GM11168 (cell line): ENCODE measurements around the gene ADGRV1.
"Not testable (repeated sequence)": the region's sequence is repeated elsewhere in the genome, so short reads cannot be mapped to it uniquely, and the experiment has no call there.

Source experiments
- in situ Hi-C: fragments of 300-500 bp; cut with MboI; formaldehyde crosslinking; loops from one replicate; pipeline ENCODE4 v1.12.0; 2022; ENCODE audit warnings: low sequenced_read_pairs; ENCODE audit not compliant: unreplicated experiment

The ADGRV1 gene

DNA sequence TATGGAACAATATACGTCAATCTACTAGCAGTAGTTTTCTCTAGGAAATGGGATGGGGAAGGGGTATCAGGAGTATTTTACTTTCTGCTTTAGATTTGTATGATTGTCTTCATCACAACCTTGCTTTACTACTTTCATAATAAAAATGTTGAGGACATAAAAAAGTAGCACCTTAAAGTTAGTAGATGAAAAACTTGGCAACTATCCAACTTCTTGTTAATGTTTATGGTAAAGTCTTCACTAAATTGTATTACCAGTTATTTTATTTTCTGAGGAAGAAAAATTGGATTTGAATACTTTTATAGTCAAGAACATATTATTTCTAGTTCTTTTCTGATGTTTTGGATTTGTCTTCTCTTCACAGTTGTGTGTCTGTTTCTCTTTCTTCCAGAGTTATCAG, 452.4 kb downstream of the ADGRV1 start:
- in situ Hi-C loops = no loop called here

DNA sequence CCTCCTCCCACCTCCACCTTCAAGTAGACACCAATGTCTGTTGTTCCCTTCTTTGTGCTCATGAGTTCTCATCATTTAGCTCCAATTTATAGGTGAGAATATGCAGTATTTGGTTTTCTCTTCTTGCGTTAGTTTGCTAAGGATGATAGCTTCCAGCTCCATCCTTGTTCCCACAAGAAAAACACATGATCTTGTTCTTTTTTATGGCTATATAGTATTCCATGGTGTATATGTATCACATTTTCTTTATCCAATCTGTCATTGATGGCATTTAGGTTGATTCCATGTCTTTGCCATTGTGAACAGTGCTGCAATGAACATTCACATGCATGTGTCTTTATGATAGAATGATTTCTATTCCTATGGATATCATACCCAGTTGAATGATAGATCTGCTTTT, 454.3 kb downstream of the ADGRV1 start:
- in situ Hi-C loops = not testable (repeated sequence)

DNA sequence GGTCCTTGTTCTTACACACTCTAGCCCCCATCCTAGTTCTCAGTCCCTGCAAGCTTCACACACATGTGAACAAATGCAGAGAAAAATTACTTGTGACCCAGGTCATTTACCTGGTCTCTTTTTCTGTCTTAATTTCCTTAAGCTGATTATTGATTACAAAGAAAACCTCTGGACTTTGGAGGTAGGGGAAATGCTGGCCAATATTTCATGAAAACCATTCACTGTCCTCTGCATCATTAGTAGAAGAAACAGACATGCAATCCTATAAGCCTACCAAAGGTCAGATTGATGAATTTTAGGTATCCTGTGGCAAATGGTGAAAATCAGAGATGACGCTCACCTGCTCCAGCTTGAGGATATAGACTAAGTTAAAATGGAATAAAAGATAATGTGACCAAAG, 457.7 kb downstream of the ADGRV1 start:
- in situ Hi-C loops = no loop called here

DNA sequence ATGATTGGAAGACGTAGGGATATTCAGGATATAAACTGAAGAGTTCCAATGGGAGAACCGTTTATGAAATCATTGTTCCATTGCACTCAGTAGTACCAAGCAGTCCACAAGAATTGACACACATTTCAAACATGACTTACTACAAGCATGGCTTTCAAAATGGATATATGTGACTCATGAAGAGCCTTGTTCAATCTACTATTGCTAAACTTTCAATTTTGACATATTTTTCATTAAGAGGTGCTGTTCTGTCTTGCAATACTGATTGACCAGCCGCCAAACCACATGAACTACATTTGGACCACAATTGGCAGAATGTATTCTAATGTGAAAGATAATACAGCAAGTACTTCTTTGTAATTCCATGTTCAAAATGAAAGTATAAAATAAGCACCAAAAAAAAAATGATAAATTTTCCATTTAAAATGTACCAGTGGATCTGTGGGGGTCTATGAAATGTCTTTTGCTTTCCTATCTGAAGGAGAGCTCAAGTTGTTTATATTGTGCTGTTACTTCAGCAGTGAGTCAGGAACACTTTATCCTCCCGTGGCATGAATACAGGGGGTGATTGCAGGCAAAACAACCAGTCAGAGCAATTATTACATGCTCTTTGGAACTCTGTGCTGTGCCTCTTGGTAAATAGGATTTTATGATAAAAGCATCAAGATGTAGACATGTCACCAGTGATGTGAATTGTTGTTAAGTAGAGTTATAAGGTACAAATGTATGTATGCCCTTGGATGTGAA, 458.5 kb downstream of the ADGRV1 start:
- in situ Hi-C loops = no loop called here

DNA sequence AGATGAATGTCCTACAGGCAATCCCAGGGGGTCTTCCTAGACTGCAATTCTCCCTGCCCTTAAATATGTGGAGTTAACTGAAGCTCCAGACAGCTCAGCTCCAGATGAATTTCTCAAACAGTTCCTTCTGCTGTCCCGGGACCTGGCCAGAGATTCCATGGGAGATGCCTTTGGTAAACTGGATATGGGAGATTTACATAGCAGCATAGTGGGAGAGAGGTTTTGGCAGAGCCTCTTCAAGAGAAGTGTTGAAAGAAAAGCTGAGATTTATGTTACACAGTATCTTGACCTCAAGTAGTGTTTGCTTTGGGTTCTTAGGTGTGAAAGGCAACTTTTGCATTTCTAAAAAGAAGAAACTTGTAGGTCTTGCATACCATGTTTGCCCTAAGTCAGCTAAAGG, 459.6 kb downstream of the ADGRV1 start:
- in situ Hi-C loops = no loop called here

DNA sequence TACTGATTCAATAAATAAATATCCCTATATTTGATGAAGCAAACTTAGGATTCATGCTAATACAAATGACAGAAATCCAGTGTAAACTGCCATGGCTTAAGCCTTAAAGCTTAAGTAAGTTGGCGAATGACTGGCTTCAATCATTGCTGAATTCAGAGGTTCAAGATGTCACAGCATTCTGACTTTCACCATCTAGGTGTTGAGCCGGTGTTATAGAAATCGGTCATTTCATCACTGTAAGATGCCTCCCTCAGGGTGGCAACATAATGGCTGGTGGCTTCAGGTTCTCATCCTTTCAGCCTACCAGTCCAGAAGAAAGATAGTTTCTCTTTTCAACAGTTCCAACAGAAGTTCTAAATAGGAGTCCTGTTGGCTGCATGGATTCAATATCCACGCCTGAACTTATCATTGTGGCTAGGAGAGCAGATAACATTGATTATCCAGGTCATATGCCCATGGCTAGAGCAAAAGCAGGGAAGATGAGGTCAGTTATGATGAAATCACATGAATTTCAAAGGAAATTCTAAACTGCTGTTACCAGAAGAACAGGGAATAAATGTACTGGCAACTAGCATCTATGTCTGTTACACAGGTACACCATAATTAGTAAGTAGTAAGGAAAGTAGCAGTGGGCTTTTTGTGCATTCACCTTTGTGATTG, 460.2 kb downstream of the ADGRV1 start:
- in situ Hi-C loops = no loop called here

DNA sequence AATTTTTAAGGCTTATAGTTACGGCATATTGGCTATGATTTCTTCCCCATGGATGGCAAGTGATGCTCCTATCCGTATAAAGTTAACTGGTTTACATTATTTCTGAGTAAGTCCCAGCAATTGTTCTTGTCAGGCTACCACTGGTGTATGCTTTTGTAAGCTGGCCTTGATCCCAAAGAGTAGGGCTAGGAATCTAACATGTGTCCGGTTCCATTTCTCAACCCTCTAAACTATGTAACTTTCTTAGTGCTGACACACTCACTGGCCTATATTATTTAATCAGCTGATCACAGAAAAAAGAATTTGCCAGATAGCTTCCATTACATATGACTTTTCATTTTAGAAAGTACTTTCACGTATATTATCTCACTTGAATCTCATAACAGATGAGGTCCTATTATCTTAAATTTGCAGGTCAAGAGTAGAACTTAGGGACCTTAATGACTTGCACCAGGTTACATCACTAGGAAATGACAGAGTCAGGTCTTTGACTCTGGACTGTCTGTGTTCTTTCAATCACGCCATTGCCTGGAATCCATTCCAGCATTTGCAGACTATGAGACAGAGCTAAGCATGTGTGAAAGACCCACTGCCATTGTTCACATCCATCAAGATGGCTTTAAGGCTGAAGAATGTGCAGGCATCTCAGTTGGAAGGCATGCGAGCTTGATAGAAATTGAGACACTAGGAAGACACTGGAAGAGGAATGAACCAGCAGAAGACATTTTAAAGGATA, 461.6 kb downstream of the ADGRV1 start:
- in situ Hi-C loops = no loop called here

DNA sequence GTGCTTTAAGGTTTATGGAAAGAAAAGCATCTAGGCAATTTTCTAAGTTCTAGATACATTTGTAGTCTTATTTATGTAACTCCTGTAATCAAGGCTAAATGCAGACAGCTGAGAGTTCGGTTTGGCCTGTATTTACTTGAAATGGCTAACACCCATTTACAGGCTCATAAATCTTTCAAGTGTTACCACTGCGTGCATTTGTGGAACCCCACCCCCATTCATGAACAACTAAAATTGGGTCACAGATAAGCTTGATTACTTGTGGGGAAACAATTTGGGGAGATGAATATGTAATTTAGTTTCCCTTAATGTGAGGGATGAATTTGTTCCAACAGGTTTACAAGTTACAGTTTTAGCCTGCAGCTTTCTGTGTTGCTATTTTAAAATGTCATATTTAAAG, 463.9 kb downstream of the ADGRV1 start:
- in situ Hi-C loops = no loop called here

DNA sequence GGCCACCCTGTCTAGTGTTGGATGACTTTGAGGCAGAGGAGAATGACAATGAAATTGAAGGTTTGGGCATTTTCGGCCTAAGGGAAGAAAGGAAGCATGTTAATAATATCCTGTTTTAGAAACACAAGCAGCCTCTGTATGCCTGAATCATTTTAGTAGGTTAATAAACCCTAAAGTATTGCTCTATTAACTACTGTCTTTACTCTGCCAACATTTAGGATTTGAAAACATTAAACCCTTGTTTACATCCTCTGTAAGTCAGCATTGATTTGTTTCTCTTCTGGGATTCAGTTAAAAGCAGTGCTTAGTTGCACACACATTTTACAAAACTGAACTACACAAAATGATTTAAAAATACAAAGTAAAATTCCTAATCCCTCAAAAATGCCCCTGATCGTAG, 465.6 kb downstream of the ADGRV1 start:
- in situ Hi-C loops = no loop called here

DNA sequence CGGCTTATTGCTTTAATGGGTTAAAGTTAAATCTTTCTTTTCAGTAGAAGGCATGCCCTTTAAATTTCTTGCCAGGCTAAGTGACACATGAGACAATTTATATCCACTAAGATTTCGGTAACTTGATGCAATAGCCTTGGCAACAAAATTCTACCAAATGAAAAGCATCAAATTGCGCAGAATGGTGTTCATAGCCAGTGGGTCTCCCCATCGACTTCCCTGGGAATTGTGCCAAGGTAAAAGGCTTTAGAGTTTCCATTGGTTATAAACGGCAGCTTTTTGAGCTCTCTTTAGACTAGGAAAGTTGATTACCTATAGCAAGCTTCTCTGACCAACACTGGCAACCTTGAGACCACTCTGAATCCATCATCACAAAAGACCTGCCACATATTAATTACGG, 466.1 kb downstream of the ADGRV1 start:
- in situ Hi-C loops = no loop called here

DNA sequence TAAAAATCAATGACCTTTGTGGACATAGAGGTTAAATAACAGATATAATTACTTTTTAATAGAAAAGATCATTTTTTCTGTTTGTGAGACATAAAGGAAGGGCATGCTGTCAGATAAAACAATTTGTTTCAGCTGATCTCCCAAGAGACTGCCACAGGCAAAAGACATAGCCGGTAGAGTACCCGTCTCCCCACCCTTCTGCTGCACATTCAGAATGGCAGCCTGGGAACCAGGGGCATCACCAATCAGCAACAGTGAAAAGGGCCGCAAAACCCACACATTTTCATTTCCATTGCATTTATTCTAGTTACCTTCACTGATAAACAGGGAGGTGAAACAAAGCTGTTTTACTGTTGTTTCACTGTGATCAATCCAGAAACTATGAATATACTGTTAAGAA, 466.9 kb downstream of the ADGRV1 start:
- in situ Hi-C loops = no loop called here

DNA sequence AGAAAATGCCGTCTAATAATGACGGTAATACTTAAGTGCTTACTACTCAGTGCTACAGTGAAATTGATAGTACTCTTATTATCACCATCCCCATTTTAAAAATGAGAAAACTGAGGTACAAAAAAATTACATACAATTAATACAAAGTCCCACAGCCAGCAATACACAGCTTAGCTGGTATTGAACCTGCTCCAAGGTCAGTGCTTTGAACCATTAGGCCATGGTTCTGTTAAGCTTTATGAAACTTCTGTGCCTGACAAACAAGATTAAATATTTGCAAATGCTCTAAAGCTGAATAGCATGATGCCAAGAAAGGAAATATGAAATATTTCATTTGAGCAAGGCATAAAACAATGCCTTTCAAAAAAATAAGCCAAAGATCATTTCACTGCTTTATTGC, 467.4 kb downstream of the ADGRV1 start:
- in situ Hi-C loops = no loop called here

DNA sequence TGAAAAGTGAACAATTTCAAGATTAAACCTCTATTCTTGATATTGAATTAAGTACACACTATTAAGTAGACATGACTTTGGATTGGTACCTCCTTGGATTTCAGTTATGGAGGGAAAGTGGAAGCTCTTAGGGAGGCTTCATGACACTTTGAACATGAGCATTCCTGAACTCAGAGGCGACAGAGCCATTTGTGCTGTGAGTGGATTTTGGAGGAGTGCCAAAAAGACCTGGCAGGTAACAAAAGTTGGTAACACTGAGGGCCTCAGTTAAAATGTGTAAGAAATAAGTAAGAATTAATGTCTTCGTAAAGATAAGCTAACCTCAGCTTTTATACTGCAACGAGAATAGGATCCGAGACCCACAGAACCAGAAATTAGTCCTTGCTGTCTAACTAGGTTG, 467.9 kb downstream of the ADGRV1 start:
- in situ Hi-C loops = no loop called here

DNA sequence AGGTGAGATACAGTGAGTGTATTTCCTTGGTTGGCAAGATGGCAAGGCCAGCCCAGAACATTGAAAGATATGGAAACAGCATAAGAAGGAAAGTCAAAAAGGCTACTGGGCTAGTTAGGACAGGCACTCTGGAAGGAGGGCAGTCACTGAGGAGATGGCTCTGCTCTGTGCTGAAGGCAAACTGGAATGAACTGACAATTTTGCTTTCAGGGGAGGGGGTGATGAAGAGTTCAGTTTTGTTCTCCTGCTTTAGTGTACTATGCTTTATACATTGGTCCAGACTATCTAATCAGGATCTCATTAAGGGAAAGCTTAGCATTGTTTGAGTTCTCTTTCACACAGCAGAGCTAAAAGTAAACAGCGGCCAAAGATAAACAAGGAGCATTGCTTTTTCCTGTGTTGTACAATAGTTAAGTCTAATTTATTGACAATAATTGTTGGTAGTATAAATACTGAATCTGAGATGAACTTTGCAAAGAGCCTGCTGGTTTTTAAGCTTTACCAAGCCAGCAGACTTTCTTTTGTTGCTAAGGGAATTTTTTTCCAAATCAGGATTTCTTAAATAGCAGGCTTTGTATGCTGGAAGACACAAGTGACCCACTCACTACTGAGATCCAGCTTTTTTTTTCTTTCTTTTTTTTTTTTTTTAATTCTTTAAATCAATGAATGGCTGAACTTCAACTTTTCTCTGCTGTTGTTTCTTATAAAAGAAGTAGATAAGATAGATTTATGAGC, 469.0 kb downstream of the ADGRV1 start:
- in situ Hi-C loops = no loop called here

DNA sequence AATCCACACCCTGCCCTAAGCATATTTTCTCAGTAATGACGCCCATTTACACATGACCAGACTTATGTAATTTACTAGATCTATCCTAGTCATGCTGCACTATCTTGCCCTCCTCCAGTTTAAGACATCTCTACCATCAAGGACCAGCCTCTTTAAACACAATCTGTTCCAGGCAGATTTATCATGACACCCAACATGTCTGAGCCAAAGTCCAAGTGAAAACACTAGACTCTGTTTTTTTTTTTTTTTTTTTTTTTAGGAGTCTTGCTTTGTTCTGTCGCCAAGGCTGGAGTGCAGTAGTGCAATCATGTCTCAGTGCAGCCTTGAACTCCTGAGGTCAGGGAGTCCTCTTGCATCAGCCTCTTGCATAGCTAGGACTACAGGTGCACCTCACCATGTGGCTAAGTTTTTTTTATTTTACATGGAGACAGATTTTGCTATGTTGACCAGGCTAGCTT, 469.9 kb downstream of the ADGRV1 start:
- in situ Hi-C loops = no loop called here

DNA sequence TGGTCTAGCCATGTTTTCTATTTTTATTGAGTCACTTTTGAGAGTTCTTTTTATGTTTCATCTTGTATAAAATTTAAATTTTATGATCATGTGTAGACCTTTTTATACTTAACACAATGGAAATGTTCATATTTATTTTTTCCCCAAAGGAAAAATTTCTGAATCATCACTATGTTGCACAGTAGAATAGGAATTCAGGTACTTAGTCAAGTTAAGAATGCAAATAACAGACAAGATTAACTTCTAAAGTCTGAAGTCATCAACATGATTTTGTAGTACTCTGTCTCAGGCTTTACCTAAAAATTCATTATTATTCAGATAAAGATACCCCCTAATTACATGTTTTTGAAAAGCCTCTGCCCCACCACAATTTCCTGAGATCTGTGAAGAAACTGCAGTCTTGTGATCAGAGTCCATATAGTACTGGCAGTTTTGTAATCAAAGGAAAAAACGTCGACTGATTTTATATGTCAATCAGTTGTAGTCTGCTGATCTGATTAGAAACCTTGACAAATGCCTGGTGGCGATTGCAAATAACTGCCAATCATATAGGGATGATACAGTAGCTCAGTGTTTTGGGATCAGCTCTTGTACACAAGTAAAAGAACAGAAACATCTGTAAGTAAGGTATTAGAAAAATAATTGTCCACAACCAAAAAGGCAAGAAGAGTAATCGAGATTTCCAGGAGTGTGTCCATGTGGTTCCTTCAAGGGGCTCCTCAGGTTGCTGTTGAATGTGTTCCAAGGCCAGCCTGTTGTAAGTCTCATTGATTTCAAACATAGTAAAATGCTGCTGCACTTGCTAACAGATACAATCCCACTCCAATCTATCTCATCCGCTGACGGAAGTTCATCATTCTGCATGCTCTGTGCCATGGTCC, 472.2 kb downstream of the ADGRV1 start:
- in situ Hi-C loops = no loop called here

DNA sequence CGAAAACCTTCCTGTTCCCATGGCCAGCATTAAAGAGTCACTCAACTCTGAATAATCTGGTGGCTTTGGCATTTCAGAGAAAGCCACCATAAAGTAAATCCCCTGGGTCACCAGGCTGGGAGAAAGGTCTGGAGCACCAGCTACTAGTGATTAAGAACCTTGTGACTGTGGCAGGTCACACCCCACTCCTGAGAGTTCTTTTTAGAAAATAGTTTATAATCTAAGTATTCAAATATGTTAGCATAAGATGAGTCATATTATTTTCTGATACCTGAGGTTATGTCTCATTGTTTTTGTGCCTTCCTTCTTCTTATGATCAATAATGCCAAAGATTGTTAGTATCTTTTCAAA, 472.8 kb downstream of the ADGRV1 start:
- in situ Hi-C loops = no loop called here

DNA sequence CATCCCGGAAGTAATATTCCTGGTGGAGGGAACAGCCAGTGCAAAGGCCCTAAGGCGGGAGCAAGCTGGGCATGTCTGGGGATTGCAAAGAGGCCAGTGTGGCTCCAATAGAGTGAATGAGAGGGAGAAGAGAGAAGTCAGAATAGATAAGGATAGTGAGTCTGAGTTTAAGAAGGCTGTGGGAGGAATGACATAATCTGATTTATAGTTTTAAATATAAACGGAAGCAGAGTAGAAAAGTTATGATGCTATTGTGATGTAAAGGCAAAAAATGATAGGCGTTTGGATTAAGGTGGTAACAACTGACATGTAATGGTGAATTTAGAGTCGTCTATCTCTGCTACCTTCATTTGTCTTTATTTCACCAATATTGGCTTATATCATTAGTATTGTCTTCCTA, 473.5 kb downstream of the ADGRV1 start:
- in situ Hi-C loops = no loop called here

DNA sequence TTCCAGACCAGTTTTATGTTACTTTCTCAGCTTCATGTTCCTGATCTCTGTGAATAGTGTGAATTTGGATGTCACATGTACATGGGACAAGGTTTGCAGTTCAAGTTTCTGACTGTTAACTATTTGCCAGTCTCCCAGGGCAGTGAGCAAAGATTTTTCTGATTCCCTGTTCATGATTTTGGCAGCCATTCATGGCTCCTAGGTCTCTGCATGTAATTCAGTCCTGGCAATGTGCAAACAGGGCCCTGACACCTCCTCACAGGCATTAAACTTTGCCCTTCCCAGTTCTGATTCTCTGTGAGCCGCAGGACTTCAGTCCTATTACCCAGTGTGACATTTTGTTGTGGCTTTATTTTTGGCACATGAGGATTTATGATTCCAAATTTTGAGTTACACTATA, 474.8 kb downstream of the ADGRV1 start:
- in situ Hi-C loops = no loop called here
